ENCODE measurements around the gene PKP2. TPM values are rescaled to one million over a fixed set of nuclear protein-coding genes. Genes with fewer than 3 reads are reported as not detected.

The PKP2 gene
- total and polyA plus RNA-seq, 8 donors, result 1.5 to 6.7 (median 4.2) TPM

GRCh38 chr12:32897687-32898573 lies 1.4 kb upstream of the PKP2 start:
- Histone ChIP-seq H3K4me1 (peaks cover 0 to 39% of the 10 kb centered on the region in 2 donors), H3K27ac (no peak overlapping the region), H3K27me3 (peaks cover 31 to 66% of the 10 kb centered on the region in 2 donors), H3K9me3 (no peaks in the 10 kb centered on the region), H3K4me3 (no peak overlapping the region), H3K36me3 (no peaks in the 10 kb centered on the region)
- intact Hi-C loops (cut with DNase I), result no loop called here
- TF ChIP-seq, protein P1, sequence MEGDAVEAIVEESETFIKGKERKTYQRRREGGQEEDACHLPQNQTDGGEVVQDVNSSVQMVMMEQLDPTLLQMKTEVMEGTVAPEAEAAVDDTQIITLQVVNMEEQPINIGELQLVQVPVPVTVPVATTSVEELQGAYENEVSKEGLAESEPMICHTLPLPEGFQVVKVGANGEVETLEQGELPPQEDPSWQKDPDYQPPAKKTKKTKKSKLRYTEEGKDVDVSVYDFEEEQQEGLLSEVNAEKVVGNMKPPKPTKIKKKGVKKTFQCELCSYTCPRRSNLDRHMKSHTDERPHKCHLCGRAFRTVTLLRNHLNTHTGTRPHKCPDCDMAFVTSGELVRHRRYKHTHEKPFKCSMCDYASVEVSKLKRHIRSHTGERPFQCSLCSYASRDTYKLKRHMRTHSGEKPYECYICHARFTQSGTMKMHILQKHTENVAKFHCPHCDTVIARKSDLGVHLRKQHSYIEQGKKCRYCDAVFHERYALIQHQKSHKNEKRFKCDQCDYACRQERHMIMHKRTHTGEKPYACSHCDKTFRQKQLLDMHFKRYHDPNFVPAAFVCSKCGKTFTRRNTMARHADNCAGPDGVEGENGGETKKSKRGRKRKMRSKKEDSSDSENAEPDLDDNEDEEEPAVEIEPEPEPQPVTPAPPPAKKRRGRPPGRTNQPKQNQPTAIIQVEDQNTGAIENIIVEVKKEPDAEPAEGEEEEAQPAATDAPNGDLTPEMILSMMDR (IDR thresholded peaks at IDR 0.05), result no peak
- ATAC-seq, result peak; percentile 61
- peak in 1 of 4 donors; percentile 37 for DNase-seq

DNA sequence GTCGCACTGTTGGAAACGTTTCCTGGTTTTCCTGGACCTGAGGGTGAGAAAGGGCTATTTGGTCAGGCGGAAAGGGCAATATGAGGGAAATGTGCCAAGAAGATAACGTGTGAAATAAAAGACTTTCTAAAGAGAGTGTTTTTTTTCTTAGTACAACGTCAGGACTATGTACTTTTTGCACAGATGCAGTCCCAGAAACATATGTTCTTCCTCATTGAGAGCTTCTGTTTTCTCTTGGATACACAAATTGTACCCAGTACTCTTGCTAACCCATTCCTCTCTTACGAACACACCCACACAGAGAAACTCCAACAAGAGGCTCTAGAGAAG lies 669 bp upstream of the PKP2 start:
- peaks cover 29 to 64% of the 10 kb centered on the region in 2 donors for H3K27me3 ChIP-seq
- DNase-seq, result no peak
- H3K27ac ChIP-seq, result peak overlapping the region in 1 of 2 donors; percentile 33
- H3K36me3 ChIP-seq, result no peaks in the 10 kb centered on the region
- peak overlapping the region; percentile 42 to 53 for H3K4me3 ChIP-seq
- no peaks in the 10 kb centered on the region for H3K9me3 ChIP-seq
- TF ChIP-seq, protein P1 (IDR thresholded peaks at IDR 0.05), result no peak
- intact Hi-C loops (cut with DNase I), result no loop called here
- ATAC-seq, result peak; percentile 25
- peaks cover 0 to 40% of the 10 kb centered on the region in 2 donors for H3K4me1 ChIP-seq

- DNase-seq, result no peak
- intact Hi-C loops (cut with DNase I), result no loop called here
- Histone ChIP-seq H3K9me3 (no peaks in the 10 kb centered on the region), H3K36me3 (no peaks in the 10 kb centered on the region), H3K4me1 (peaks cover 0 to 40% of the 10 kb centered on the region in 2 donors), H3K27ac (no peak overlapping the region), H3K4me3 (peak overlapping the region; percentile 42 to 53), H3K27me3 (peaks cover 30 to 66% of the 10 kb centered on the region in 2 donors)
- no peak for ATAC-seq
- TF ChIP-seq, protein P1 (IDR thresholded peaks at IDR 0.05), result no peak
Measured at GRCh38 chr12:32895688-32896431, 717 bp downstream of the PKP2 start.

DNA sequence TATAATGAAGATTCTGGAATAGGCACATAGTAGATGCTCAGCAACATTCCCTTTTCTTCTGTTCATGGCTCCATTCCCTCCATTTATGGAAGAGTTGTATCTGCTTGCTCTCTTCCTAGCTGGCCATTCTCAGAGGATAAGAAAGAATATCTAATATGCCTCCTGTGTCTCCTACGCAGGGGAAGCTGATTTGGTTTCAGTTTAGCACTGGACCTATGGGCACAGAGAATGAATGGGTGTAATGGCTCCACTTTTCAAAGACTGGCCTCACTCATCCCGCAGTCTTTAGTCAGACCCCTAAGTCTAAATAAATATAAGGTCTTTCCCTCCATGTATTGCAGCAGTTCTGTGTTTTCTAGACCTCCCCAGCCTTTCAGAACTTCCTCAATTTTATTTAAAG lies 2.0 kb downstream of the PKP2 start:
- Histone ChIP-seq H3K4me3 (no peak overlapping the region), H3K4me1 (peaks cover 0 to 40% of the 10 kb centered on the region in 2 donors), H3K36me3 (no peaks in the 10 kb centered on the region), H3K27me3 (peaks cover 30 to 62% of the 10 kb centered on the region in 2 donors), H3K9me3 (no peaks in the 10 kb centered on the region), H3K27ac (no peak overlapping the region)
- TF ChIP-seq, protein P1 (IDR thresholded peaks at IDR 0.05), result no peak
- DNase-seq (no peak), ATAC-seq (no peak)
- intact Hi-C loops (cut with DNase I), result no loop called here

- Histone ChIP-seq H3K9me3 (no peaks in the 10 kb centered on the region), H3K36me3 (no peaks in the 10 kb centered on the region), H3K4me1 (peaks cover 0 to 40% of the 10 kb centered on the region in 2 donors), H3K27me3 (peaks cover 30 to 67% of the 10 kb centered on the region in 2 donors), H3K27ac (no peak overlapping the region), H3K4me3 (no peak overlapping the region)
- DNase-seq (no peak), ATAC-seq (no peak)
- intact Hi-C loops (cut with DNase I), result no loop called here
- TF ChIP-seq, protein P1 (IDR thresholded peaks at IDR 0.05), result no peak
Measured at GRCh38 chr12:32893458-32893857, 3.1 kb downstream of the PKP2 start.

All from left lung (tissue), 10 donors.